Loucy (cell line): ENCODE data around the gene CCDC91.

Experiments
- H2AFZ ChIP-seq: fragments of 200-600 bp; sonication (generic); 2 replicates; pipeline ENCODE4 v1.6.0; 2016; ENCODE audit warnings: antibody characterized with exemption, mild to moderate bottlenecking, low read length, moderate library complexity
- H3F3A ChIP-seq: fragments of 200-600 bp; 2 replicates; pipeline ENCODE4 v1.6.0; 2016; ENCODE audit warnings: antibody characterized with exemption, low read depth, mild to moderate bottlenecking
- H3K27me3 ChIP-seq: fragments of 200-600 bp; sonication (generic); 2 replicates; pipeline ENCODE4 v1.6.1; 2014; ENCODE audit warnings: low read length, mild to moderate bottlenecking; ENCODE audit not compliant: insufficient read depth, poor library complexity, severe bottlenecking
- H3K36me3 ChIP-seq: fragments of 200-600 bp; sonication (generic); 2 replicates; pipeline ENCODE4 v1.6.1; 2016; ENCODE audit warnings: low read length; ENCODE audit not compliant: insufficient read depth
- H3K4me1 ChIP-seq: fragments of 200-600 bp; sonication (generic); 2 replicates; pipeline ENCODE4 v1.5.1; 2014; ENCODE audit warnings: low read length, mild to moderate bottlenecking; ENCODE audit not compliant: insufficient read depth, poor library complexity, severe bottlenecking
- H3K4me2 ChIP-seq: fragments of 200-600 bp; sonication (generic); 2 replicates; pipeline ENCODE4 v1.6.0; 2014; ENCODE audit warnings: antibody characterized with exemption, low read length, low read depth, mild to moderate bottlenecking; ENCODE audit not compliant: poor library complexity, severe bottlenecking
- H3K4me3 ChIP-seq: fragments of 200-600 bp; sonication (generic); 2 replicates; pipeline ENCODE4 v1.5.1; 2014; ENCODE audit warnings: low read length, mild to moderate bottlenecking, mixed read lengths; ENCODE audit not compliant: poor library complexity, severe bottlenecking
- H3K79me2 ChIP-seq: fragments of 200-600 bp; sonication (generic); 2 replicates; pipeline ENCODE4 v1.6.1; 2014; ENCODE audit warnings: low read length; ENCODE audit not compliant: insufficient read depth
- H3K9ac ChIP-seq: fragments of 200-600 bp; sonication (generic); 2 replicates; pipeline ENCODE4 v1.6.0; 2014; ENCODE audit warnings: mild to moderate bottlenecking, low read depth, low read length, moderate library complexity; ENCODE audit not compliant: poor library complexity, severe bottlenecking
- H3K9me2 ChIP-seq: fragments of 200-600 bp; sonication (generic); replicated peaks from 2 replicates; pipeline ENCODE4 v1.6.1; 2016; ENCODE audit warnings: low read depth, low read length, mixed read lengths
- H3K9me3 ChIP-seq: fragments of 200-600 bp; sonication (generic); 2 replicates; pipeline ENCODE4 v1.6.1; 2014; ENCODE audit warnings: mild to moderate bottlenecking, antibody characterized with exemption, low read length, low read depth; ENCODE audit not compliant: insufficient read depth
- H4K20me1 ChIP-seq: fragments of 200-600 bp; sonication (generic); 2 replicates; pipeline ENCODE4 v1.6.0; 2014; ENCODE audit warnings: antibody characterized with exemption, low read length, mild to moderate bottlenecking; ENCODE audit not compliant: insufficient read depth, poor library complexity, severe bottlenecking
- EZH2phosphoT487 ChIP-seq: fragments of 200-600 bp; IDR thresholded peaks from 2 replicates; pipeline ENCODE4 v1.6.1; 2018; ENCODE audit warnings: antibody characterized with exemption, mild to moderate bottlenecking, moderate library complexity, borderline replicate concordance
- TF ChIP-seq, protein P1 (sequence below): fragments of 200-600 bp; sonication (generic); conservative IDR thresholded peaks from 2 replicates; pipeline ENCODE4 v1.5.1; 2014; ENCODE audit warnings: mild to moderate bottlenecking, antibody characterized with exemption, low read length

The CCDC91 gene

DNA sequence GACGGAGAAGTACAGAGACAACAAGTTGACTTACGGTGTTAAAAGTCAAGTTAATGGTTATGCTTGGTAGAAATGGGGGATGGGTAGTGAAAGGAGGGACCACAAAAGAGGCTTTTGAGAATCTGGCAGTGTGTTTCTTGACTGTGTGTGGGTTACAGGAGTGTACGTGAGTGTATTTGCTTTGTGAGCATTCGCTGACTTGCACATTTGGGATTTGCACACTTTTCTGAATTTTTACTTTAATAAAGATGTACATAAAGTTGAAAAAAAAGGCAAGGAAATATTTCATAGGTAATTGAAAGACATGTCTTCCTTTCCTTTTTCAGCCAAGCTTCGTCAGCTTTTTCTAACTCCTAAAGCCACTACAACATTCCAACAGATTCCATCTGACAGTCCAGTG is 28.6 kb upstream of the CCDC91 start:
- Histone ChIP-seq H3F3A (no peaks in the 10 kb centered on the region), H3K4me1 (peaks cover 3% of the 10 kb centered on the region), H3K27me3 (no peaks in the 10 kb centered on the region), H3K9me2 (no peaks in the 10 kb centered on the region), H3K4me2 (no peak overlapping the region), H3K9ac (no peak overlapping the region), H3K79me2 (no peaks in the 10 kb centered on the region), H3K36me3 (no peaks in the 10 kb centered on the region), H3K9me3 (no peaks in the 10 kb centered on the region), H4K20me1 (no peaks in the 10 kb centered on the region), H2AFZ (no peak overlapping the region), H3K4me3 (no peak overlapping the region)
- TF ChIP-seq, protein P1, sequence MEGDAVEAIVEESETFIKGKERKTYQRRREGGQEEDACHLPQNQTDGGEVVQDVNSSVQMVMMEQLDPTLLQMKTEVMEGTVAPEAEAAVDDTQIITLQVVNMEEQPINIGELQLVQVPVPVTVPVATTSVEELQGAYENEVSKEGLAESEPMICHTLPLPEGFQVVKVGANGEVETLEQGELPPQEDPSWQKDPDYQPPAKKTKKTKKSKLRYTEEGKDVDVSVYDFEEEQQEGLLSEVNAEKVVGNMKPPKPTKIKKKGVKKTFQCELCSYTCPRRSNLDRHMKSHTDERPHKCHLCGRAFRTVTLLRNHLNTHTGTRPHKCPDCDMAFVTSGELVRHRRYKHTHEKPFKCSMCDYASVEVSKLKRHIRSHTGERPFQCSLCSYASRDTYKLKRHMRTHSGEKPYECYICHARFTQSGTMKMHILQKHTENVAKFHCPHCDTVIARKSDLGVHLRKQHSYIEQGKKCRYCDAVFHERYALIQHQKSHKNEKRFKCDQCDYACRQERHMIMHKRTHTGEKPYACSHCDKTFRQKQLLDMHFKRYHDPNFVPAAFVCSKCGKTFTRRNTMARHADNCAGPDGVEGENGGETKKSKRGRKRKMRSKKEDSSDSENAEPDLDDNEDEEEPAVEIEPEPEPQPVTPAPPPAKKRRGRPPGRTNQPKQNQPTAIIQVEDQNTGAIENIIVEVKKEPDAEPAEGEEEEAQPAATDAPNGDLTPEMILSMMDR, result no peak
- TF ChIP-seq EZH2phosphoT487, result no peak

DNA sequence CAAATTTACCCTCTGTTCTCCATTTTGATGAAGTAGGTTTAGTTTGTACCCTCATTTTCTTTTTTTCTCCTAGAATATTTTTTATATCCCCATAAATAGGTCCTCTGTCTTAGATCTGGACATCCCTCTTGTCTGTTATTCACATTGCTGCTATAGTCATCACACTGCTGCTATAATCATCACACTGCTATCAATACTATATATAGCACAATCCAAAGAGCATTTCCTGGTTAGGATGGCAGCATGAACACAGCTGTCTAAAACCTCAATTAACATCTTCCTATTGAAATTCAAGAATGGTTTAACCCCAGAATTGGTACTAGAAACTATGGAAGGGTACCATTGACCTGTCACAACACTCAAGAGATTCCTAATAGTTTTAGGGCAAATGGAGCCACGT is 27.6 kb upstream of the CCDC91 start:
- no peak overlapping the region for H3K4me2 ChIP-seq
- H3K9me3 ChIP-seq, result no peaks in the 10 kb centered on the region
- no peak overlapping the region for H3K4me3 ChIP-seq
- H2AFZ ChIP-seq, result no peak overlapping the region; the same call in 1 of the 2 replicates
- H3K4me1 ChIP-seq, result no peaks in the 10 kb centered on the region
- H3K9ac ChIP-seq, result no peak overlapping the region
- no peaks in the 10 kb centered on the region for H3F3A ChIP-seq
- no peaks in the 10 kb centered on the region for H4K20me1 ChIP-seq
- H3K36me3 ChIP-seq, result no peaks in the 10 kb centered on the region
- no peaks in the 10 kb centered on the region for H3K9me2 ChIP-seq
- H3K79me2 ChIP-seq, result no peaks in the 10 kb centered on the region
- no peak for TF ChIP-seq EZH2phosphoT487
- TF ChIP-seq, protein P1, result no peak
- no peaks in the 10 kb centered on the region for H3K27me3 ChIP-seq

DNA sequence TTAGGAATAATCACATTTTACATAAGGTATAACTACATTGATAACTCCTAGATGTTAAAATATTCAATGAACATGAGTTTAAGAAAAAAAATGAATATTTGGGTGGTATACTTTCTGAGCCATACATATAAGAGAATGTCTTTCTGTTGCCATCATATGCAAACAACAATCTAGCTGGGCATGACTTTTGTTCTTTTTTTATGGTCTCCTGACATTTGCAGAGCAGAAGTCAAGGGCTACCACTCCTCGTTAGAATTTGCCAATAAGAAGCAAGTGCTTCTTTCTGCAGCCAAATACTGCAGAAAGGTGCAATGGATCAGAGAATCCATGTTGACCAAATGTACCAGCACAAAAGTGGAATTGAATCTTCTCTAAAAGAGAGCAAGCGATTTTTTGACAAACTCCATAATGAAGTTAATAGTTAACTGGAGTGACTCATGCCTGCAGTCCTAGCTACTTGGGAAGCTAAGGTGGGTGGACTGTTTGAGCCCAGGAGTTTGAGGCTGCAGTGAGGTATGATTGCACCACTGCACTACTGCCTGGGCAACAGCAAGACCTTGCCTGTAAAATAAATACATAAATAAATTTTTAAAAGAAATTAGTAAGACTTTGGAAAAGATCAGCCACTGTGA is 25.5 kb upstream of the CCDC91 start:
- Histone ChIP-seq H3K36me3 (no peaks in the 10 kb centered on the region), H3K9me3 (no peaks in the 10 kb centered on the region), H3K4me3 (no peak overlapping the region), H3K4me2 (no peak overlapping the region), H3K9me2 (no peaks in the 10 kb centered on the region), H3K79me2 (no peaks in the 10 kb centered on the region), H3K4me1 (no peaks in the 10 kb centered on the region), H3K9ac (no peak overlapping the region), H3K27me3 (no peaks in the 10 kb centered on the region), H4K20me1 (no peaks in the 10 kb centered on the region), H2AFZ (no peak overlapping the region), H3F3A (no peaks in the 10 kb centered on the region)
- TF ChIP-seq, protein P1, result no peak
- TF ChIP-seq EZH2phosphoT487, result no peak
